GM21515 (cell line): Measurements from ENCODE around the gene ACOX1.

Experiments used
- ATAC-seq: cut with Tn5 transposase; IDR thresholded peaks from one replicate; pipeline ENCODE4 v1.9.1; 2021; ENCODE audit not compliant: unreplicated experiment

The ACOX1 gene

GRCh38 chr17:75893305-75894048 lies 85.5 kb downstream of the ACOX1 start:
- no peak for ATAC-seq

- no peak for ATAC-seq
Observed at GRCh38 chr17:75892556-75893224, 86.3 kb downstream of the ACOX1 start.

GRCh38 chr17:75891605-75892555 lies 87.1 kb downstream of the ACOX1 start:
- no peak for ATAC-seq
